ENCODE data around the gene ERICH6B. TPM values are rescaled to one million over a fixed set of nuclear protein-coding genes. Genes with fewer than 3 reads are reported as not detected.

The ERICH6B gene
- total and polyA plus RNA-seq, 2 of the 8 experiments (the other 6 are each of a cell fraction or from before 2014, with no cell fraction given), result not detected

GRCh38 chr13:45508776-45509175 is 106.8 kb downstream of the ERICH6B start:
- no peak overlapping the region for H3K27ac ChIP-seq (ENCODE audit: low read depth, low read length)
- H3K18ac ChIP-seq (ENCODE audit: extremely low read depth, low read length), result no peak overlapping the region
- H2AFZ ChIP-seq (ENCODE audit: low read length), result no peak overlapping the region
- no peak overlapping the region for H3K4me2 ChIP-seq (ENCODE audit: insufficient read depth in 1 of 2, low read depth in 2 of 2, low read length in 2 of 2)
- H3K4me3 ChIP-seq (ENCODE audit: extremely low read depth in 1 of 4, insufficient read depth in 2 of 4, low read depth in 3 of 4, low read length in 4 of 4), result no peak overlapping the region
- H4K5ac ChIP-seq (ENCODE audit: insufficient read length, low read depth, low read length), result no peak overlapping the region
- H3K23me2 ChIP-seq (ENCODE audit: low read depth, low read length), result no peaks in the 10 kb centered on the region
- no peak overlapping the region for H2BK12ac ChIP-seq (ENCODE audit: low read depth, low read length)
- H2BK20ac ChIP-seq (ENCODE audit: low read length), result no peak overlapping the region
- no peaks in the 10 kb centered on the region for H3K4me1 ChIP-seq (replicated peaks in 1 of 4; ENCODE audit: control insufficient read depth in 3 of 4, insufficient read depth in 4 of 4, low read length in 3 of 4)
- H3K9ac ChIP-seq (replicated peaks in 1 of 4; ENCODE audit: extremely low read depth in 1 of 4, low read depth in 3 of 4, low read length in 3 of 4), result no peak overlapping the region
- H4K91ac ChIP-seq (replicated peaks; ENCODE audit: insufficient read length, low read length), result no peak overlapping the region
- no peaks in the 10 kb centered on the region for H3K79me1 ChIP-seq (ENCODE audit: low read depth, low read length)
- H3K36me3 ChIP-seq (ENCODE audit: control insufficient read depth in 2 of 4, insufficient read depth in 4 of 4, low read length in 3 of 4), result peaks cover 10 to 48% (median 24%) of the 10 kb centered on the region in 4 experiments
- H3K79me2 ChIP-seq (ENCODE audit: control insufficient read depth in 1 of 2, insufficient read depth in 2 of 2, low read length in 2 of 2), result no peaks in the 10 kb centered on the region
- no peak overlapping the region for H2BK15ac ChIP-seq (ENCODE audit: low read length)
- H2BK120ac ChIP-seq (replicated peaks; ENCODE audit: low read depth, low read length), result no peak overlapping the region
- no peak overlapping the region for H2AK5ac ChIP-seq (ENCODE audit: low read depth, low read length)
- no peak overlapping the region for H3K14ac ChIP-seq (ENCODE audit: insufficient read length)
- WGBS, 2 experiments (ENCODE audit: extremely low coverage in 1 of 2, insufficient coverage in 1 of 2, insufficient read length in 1 of 2, insufficient replicate concordance in 2 of 2, low coverage in 1 of 2, low lambda C conversion rate in 2 of 2, missing lambda C conversion rate in 1 of 2), result 87% methylated on average over 5 of the region's 7 CpGs; no CpG with 5 or more reads in 1 of the 2 experiments
- DNase-seq (ENCODE audit: low read depth in 1 of 2, low spot score in 2 of 2) (no peak), FAIRE-seq (no peak)
- H2BK5ac ChIP-seq (ENCODE audit: low read depth, low read length), result no peak overlapping the region
- CTCF ChIA-PET (ENCODE audit: partially characterized antibody), result interaction anchor here (0.7 to 0.9 kb wide), 3 partner anchors 205 to 261 kb away, joined by 3 read pairs; no protein-coding TSS in a partner anchor
- H3K23ac ChIP-seq (ENCODE audit: insufficient read length), result no peak overlapping the region
- peaks cover 2% of the 10 kb centered on the region in 2 experiments for H4K20me1 ChIP-seq (replicated peaks in 1 of 2; ENCODE audit: control insufficient read depth in 1 of 2, insufficient read depth in 2 of 2, low read length in 2 of 2)
- no peak overlapping the region for H4K8ac ChIP-seq (ENCODE audit: extremely low read depth, insufficient read depth, low read length)
- H3K9me3 ChIP-seq (ENCODE audit: insufficient read depth in 2 of 2, low read depth in 1 of 2, low read length in 1 of 2), result no peaks in the 10 kb centered on the region
- H3K27me3 ChIP-seq (replicated peaks in 1 of 4; ENCODE audit: control insufficient read depth in 3 of 4, extremely low read depth in 1 of 4, insufficient read depth in 3 of 4, low read length in 3 of 4), result no peaks in the 10 kb centered on the region
- H3K4ac ChIP-seq (replicated peaks; ENCODE audit: insufficient read length, low read depth, low read length), result no peak overlapping the region
- no peak overlapping the region for H3K56ac ChIP-seq (replicated peaks; ENCODE audit: insufficient read length, low read depth, low read length)
- POLR2A ChIA-PET (ENCODE audit: partially characterized antibody), result no interaction called here
- TF ChIP-seq USF2 (IDR thresholded peaks at IDR 0.05; ENCODE audit: low read length) (no peak), CTCF (IDR thresholded peaks at IDR 0.05; ENCODE audit: control extremely low read depth in 1 of 3, insufficient read depth in 1 of 3, low read depth in 1 of 3, low read length in 3 of 3) (no peak), EGR1 (IDR thresholded peaks at IDR 0.05; ENCODE audit: borderline replicate concordance, low read depth, low read length) (no peak), SUZ12 (IDR thresholded peaks at IDR 0.05; ENCODE audit: low read length) (no peak), TAF7 (optimal IDR thresholded peaks at IDR 0.05; ENCODE audit: borderline replicate concordance, low read depth, low read length) (no peak), MAX (IDR thresholded peaks at IDR 0.05) (no peak), SP2 (IDR thresholded peaks at IDR 0.05; ENCODE audit: low read length) (no peak), EZH2 (IDR thresholded peaks at IDR 0.05; ENCODE audit: low read depth, low read length, severe bottlenecking) (no peak), CBX5 (IDR thresholded peaks at IDR 0.05; ENCODE audit: low read depth, low read length) (no peak), YY1 (IDR thresholded peaks at IDR 0.05; ENCODE audit: low read depth, low read length) (no peak), ASH2L (IDR thresholded peaks at IDR 0.05; ENCODE audit: low read length) (no peak)
